HG03354 (cell line): ENCODE results near the gene DNAH8.
"Not testable (repeated sequence)": the region's sequence is repeated elsewhere in the genome, so short reads cannot be mapped to it uniquely, and the experiment has no call there.

Experiments
- ATAC-seq: cut with Tn5 transposase; IDR thresholded peaks from one replicate; pipeline ENCODE4 v1.9.1; 2021; ENCODE audit warnings: mild to moderate bottlenecking; ENCODE audit not compliant: unreplicated experiment, poor library complexity, severe bottlenecking

DNAH8 gene

DNA sequence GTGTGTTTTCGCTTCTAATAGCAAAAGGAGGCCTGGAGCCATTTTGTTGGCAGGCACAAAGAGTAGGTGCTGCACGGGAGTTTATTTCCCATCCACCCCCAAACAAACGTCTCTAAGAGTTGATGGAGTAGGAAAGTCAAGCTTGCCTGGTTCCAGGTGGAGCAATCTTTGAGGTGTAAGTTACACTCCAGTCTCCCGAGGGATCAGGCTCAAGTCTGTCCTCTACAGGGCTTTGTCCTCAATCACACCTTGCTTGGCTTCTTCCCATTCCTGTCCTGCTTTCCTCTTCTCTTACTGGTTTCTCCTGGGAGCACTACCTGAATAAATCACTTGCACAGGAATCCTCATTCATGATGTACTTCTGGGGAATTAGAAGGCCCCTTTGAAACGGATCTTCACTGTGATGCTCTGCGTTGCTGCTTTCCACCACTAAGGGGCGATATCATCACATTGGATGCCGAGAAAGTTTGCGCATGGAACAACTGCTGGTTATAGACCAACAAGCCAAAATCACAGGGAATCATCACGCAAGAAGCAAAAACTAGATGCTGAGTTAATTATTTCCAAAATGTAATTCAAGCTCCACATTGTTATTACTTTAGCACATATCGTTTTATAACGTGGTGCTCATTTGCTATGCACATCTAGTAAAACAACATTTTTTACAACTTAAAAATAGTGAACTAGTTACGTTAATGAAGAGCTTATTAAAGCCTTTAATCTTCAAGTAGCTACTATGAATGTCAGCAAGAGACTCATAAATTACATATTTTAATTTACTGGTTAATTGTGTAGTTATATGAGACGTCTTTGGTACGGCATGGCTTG lies 156.8 kb downstream of the DNAH8 start:
- no peak for ATAC-seq

DNA sequence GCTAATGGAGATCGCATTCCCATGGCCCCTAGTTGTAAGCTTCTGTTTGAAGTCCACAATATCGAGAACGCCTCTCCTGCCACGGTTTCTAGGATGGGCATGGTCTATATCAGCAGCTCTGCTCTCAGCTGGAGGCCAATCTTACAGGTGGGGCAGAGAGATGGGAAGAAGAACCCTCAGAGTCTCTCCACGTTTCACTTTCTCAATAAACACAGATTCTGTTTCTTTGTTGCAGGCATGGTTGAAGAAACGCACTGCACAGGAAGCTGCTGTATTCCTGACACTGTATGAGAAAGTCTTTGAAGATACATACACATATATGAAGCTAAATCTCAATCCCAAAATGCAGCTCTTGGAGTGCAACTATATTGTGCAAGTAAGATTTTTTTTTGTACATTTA lies 157.9 kb downstream of the DNAH8 start:
- no peak for ATAC-seq

GRCh38 chr6:38873816-38874215 lies 158.7 kb downstream of the DNAH8 start:
- ATAC-seq: not testable (repeated sequence)

DNA sequence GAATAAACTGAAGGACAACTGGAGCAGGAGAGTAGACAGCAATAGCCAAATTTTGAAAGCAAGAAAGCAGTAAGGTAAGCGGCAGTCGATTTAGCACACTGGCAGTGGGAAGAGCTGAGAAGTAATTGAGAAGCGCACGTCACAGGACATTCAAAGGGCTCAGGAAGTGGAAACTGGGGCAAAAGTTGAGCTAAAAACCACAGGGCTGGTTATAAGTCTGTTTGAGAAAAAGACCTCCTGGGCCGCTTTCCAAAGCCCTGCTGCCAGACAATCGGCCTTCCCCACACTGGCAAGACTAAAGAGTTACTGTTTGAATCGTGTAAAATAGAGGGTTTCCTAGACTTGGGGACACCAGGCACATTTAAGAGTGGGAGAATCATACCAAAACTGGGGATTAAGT lies 161.4 kb downstream of the DNAH8 start:
- ATAC-seq: no peak

GRCh38 chr6:38877721-38878120 lies 162.6 kb downstream of the DNAH8 start:
- no peak for ATAC-seq

- no peak for ATAC-seq
Observed at GRCh38 chr6:38882157-38882556, 167.0 kb downstream of the DNAH8 start.

DNA sequence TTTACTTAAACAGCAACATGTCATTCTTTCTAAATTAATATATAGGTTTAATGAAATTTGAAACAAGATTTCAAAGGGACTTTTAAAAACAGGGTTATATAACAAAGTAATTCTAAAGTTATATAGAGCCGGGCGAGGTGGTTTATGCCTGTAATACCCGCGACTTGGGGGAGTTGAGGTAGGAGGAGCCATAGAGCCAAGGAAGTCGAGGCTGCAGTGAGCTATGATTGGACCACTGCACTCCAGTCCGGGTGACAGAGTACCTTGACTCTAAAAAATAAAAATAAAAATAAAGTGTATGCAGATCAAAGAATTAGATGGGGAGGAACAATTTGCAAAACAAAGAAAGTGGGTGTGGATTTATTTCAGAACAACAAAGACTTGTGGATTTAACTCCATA lies 182.4 kb downstream of the DNAH8 start:
- ATAC-seq: no peak

DNA sequence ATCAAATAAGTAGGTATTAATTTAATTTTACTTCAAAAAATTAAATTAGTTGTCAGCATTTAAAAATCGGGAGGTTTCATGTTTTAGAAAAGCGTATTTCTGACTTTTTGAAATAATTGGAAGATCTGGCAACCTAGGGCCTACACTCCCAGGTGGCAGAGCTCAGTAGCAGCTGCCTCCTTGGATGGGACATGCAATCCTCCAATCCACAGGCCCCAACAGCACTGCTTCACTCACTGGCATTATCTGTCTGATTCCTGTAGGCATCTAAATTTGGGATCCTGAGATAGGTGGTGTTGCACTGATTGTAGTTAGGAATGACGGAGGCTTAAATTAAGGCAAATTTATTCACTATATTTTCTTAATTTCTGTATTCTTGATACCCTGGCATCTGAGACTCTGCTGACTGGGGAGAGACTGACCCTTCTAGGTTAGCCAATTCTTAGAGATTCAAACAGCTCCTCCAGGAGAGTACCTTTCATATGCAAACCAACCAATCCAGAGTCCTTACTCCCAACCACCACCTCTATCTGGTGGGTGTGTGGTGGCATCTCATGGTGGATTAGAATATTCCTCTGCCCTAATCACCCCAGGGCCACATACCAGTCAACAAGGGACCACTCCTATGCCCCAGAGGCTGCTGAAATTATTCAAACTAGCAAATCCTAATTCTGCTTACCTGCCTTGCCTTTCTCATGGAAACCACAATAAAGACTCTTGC lies 186.9 kb downstream of the DNAH8 start:
- no peak for ATAC-seq

DNA sequence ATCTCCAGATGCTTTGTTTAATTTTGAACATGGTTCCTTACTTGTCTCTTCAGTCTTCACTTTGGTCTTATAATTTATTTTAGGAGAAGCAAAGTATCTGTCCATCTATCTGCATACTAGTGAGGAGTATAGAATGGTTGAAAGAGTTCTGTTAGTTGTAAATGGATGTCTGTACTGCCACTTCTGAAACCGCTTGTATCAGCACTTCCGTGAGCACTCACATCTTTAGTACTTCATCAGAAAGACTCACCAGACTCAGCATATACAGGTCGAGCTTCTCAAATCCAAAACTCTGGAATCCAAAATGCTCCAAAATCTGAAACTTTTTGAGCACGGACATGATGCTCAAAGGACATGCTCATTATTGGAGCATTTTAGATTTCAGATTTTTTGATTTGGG lies 191.5 kb downstream of the DNAH8 start:
- ATAC-seq: no peak

DNA sequence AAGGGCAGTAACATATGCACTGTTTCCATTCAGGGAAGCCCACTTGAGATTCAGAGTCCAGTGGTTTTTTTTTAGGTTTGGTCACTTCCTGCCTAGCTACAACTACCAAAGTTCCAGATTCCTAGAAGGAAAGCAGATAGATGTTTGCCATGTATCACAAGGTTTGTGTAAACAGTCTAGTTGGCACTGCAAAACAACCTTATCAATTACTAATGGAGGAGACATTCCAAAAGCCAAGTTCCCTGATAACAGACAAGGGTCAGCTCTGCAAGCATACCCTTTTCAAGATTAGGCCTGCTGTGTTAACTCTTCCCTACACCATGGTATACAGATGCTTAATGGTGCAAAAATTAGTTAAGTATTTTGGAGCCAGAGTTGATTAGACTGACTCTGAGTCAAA lies 192.2 kb downstream of the DNAH8 start:
- no peak for ATAC-seq

- ATAC-seq: no peak
Observed at GRCh38 chr6:38909015-38909730, 194.1 kb downstream of the DNAH8 start.

DNA sequence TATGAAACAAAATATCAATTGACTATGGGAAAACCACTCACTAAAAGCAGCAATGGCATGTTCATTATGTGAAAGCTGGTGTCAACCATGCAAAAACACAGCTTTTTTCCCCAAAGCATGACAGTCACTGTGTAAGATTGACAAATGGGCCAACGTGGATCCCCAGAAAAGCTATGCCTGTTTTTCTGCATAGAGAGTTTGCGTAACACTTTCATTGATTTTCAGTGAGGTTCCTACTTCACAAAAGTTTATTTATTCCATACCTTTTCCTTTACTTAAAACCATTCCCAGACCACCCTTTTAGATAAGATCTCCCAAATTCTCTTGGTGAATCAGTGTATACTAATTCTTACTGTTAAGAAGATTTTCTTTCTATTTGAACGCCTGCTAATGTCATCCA lies 195.1 kb downstream of the DNAH8 start:
- ATAC-seq: no peak

DNA sequence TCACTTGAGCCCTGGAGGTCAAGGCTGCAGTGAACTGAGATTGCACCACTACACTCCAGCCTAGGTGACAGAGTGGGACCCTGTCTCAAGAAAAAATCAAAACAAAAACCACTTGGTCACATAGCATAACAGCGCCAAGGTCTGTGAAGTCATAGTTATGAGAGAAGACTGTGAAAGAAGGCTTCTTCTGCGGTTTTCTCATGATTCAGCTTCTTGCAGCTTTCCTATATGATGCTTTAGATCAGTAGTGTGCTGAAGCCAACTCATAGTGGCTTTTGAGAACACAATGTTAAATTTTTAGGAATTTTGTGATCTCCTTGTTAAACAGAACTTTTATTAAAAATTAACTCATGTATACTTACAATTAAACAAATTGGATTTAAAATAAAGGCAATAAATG lies 197.3 kb downstream of the DNAH8 start:
- no peak for ATAC-seq

DNA sequence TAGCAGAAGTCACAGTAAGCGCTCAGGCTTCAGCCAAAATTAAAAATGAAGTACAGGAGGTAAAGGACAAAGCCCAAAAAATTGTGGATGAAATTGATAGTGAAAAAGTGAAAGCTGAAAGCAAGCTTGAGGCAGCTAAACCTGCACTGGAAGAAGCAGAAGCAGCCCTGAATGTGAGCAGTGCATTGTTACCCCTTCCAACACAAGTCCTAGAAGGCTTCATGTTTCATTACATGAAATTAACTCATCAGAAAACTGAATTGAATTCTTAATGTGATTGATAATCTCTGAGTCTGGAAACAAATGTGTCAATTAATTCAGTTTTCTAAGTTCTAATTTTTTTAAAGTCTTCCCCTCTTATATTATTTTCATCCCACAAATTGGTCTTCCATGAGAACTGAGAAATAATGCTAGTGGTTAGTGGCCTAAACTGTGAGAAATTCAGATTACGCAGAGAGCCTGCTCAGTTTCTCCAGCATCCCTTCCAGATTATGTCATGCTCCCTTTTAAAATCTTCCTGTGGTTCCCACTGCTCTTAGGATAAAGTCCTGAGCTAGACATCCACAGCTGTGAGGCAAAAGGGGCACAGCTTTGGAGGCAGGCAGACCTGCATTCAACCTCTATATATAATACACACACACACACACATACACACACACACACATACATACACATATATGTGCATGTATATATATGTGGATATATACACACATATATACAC lies 200.3 kb downstream of the DNAH8 start:
- no peak for ATAC-seq

DNA sequence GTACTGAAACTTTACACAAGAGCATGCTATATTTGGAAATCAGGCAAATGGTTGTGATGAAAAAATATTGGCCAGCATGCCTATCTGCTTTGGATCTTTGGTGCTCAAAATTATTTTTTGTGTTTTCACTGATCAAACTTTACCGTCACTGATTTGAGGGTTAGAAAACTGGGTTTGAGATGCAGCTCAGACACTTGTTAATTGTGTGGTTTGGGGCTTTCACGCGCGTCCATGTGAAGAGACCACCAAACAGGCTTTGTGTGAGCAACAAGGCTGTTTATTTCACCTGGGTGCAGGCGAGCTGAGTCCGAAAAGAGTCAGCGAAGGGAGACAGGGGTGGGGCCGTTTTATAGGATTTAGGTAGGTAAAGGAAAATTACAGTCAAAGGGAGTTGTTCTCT lies 206.4 kb downstream of the DNAH8 start:
- ATAC-seq: not testable (repeated sequence)

DNA sequence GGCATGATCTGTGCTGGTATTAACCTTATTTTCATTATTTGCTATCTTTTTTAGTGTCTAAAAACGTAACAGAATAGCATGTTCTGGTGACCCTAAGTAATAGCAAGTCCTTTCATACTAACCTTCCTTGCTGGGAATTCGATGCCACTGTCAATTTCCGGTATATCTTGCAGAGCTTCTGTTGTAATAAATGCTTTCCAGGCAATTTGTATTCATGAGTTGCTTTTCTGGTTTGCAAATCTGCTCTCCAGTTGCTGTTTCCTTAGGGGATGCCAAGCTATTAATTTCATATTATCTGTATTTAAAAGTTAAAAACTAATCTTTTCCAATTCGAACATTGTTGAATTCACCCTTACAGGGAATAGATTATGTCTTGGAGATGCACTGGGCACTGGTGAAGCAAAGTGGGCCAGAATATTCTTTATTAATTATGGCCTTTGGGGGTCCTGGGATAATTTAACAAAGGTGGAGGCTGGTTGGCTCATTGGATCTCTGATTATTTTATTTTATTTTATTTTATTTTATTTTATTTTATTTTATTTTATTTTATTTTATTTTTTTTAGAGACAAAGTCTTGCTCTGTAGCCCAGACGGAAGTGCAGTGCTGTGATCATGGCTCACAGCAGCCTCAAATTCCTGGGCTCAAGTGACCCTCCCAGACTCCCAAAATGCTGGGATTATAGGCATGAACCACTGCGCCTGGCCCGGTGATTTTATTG lies 209.8 kb downstream of the DNAH8 start:
- ATAC-seq: no peak

- ATAC-seq: no peak
Observed at GRCh38 chr6:38929560-38929959, 214.4 kb downstream of the DNAH8 start.

DNA sequence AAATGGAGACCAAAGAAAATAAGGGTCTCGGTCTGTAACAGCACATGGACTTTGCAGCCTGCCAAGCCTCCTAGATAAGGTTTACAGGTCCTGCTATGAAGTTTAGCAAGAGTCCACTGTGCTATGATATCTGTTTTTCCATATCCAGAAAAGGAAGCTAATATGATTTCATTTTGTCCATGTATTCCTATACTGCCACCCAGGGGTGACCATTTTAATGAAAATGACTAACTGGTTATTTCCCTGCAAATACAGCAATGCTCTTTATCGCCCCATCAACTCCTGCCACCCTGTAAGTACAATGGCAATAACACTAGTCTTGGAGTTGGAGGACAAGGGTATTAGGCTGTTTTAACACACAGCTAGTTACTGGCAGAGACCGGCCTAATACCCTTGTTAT lies 218.3 kb downstream of the DNAH8 start:
- no peak for ATAC-seq

DNA sequence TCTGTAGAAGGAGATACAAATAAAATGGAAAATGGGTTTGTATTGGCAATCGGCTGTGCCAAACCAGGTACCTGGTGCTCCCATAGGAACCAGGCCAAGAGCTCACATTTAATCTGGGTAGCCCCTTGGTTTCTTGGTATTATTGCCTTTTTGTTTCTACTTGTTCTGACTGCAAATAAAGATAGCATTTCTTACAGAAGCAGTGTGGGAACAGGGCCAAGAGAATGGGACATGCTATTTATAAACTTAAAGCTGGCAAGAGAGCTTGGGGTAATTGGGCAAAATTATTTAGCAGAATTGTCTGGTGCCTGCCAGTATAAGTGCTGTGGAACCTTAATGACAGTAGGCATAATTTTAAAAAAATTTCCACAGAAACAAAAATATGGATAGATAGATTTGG lies 219.9 kb downstream of the DNAH8 start:
- no peak for ATAC-seq
